ENCODE results near the gene SASH1.

- TF ChIP-seq ZNF274 (IDR thresholded peaks at IDR 0.05; ENCODE audit: low read depth, low read length), result no peak
- no peak for TF ChIP-seq YY1 (IDR thresholded peaks at IDR 0.05; ENCODE audit: insufficient read depth, insufficient read length)
Observed at GRCh38 chr6:148493424-148493823, 150.8 kb downstream of the SASH1 start.
